H1 (cell line): ENCODE results near the gene TSC22D4.

Experiments
- BRCA1 ChIP-seq: IDR thresholded peaks from 2 replicates; pipeline ENCODE4 v1.6.1; 2012; ENCODE audit warnings: low read depth, low read length, improper control_type of control experiment
- CHD2 ChIP-seq: IDR thresholded peaks from 2 replicates; pipeline ENCODE4 v1.6.1; 2012; ENCODE audit warnings: low read length, improper control_type of control experiment
- CREB1 ChIP-seq: IDR thresholded peaks from 2 replicates; pipeline ENCODE4 v1.6.1; 2012; ENCODE audit warnings: inconsistent platforms
- CTCF ChIP-seq, 3 experiments: IDR thresholded peaks; 1 replicate in 2 of 3; 2 replicates in 1 of 3; pipeline versions ENCODE4 v1.5.1 to v1.6.1; 2011; ENCODE audit warnings: low read length in 3 of 3, mild to moderate bottlenecking in 3 of 3, inconsistent platforms in 2 of 3, low read depth in 1 of 3, moderate library complexity in 1 of 3; ENCODE audit not compliant: insufficient read depth in 1 of 3; ENCODE audit errors: control extremely low read depth in 1 of 3
- GABPA ChIP-seq: IDR thresholded peaks from 2 replicates; pipeline ENCODE4 v1.6.1; 2011; ENCODE audit warnings: mild to moderate bottlenecking, low read length, moderate library complexity, borderline replicate concordance; ENCODE audit not compliant: insufficient read depth
- MAX ChIP-seq: IDR thresholded peaks from 2 replicates; pipeline ENCODE4 v1.6.1; 2012; ENCODE audit warnings: inconsistent platforms
- POLR2A ChIP-seq, 2 experiments: IDR thresholded peaks; 1 replicate in 1 of 2; 2 replicates in 1 of 2; pipeline ENCODE4 v1.6.1; 2011; ENCODE audit warnings: low read depth in 2 of 2, low read length in 2 of 2, mild to moderate bottlenecking in 2 of 2; ENCODE audit errors: control extremely low read depth in 1 of 2
- POLR2AphosphoS5 ChIP-seq: IDR thresholded peaks from 2 replicates; pipeline ENCODE4 v1.6.1; 2011; ENCODE audit warnings: low read depth, low read length
- RAD21 ChIP-seq, 2 experiments: IDR thresholded peaks in 1 of 2; conservative IDR thresholded peaks in 1 of 2; 2 replicates each; pipeline ENCODE4 v1.6.1; 2011; ENCODE audit warnings: low read depth in 2 of 2, low read length in 2 of 2, improper control_type of control experiment in 1 of 2, inconsistent platforms in 1 of 2, mild to moderate bottlenecking in 1 of 2, moderate library complexity in 1 of 2
- SP1 ChIP-seq: IDR thresholded peaks from 2 replicates; pipeline ENCODE4 v1.6.1; 2011; ENCODE audit warnings: low read depth, low read length
- SP2 ChIP-seq: IDR thresholded peaks from 2 replicates; pipeline ENCODE4 v1.6.1; 2012; ENCODE audit warnings: mild to moderate bottlenecking, low read length, inconsistent platforms
- TEAD4 ChIP-seq: IDR thresholded peaks from 2 replicates; pipeline ENCODE4 v1.6.1; 2012; ENCODE audit warnings: low read depth, low read length, inconsistent platforms, mixed read lengths
- YY1 ChIP-seq: IDR thresholded peaks from 2 replicates; pipeline ENCODE4 v1.6.1; 2011; ENCODE audit warnings: low read depth, mild to moderate bottlenecking, low read length

- TF ChIP-seq SP1 (no peak), POLR2AphosphoS5 (no peak), CREB1 (no peak), CTCF (IDR thresholded peaks at IDR 0.05; ENCODE audit: control extremely low read depth in 1 of 3, insufficient read depth in 1 of 3, low read depth in 1 of 3, low read length in 3 of 3) (no peak), BRCA1 (no peak), CHD2 (no peak), POLR2A (IDR thresholded peaks at IDR 0.05; ENCODE audit: control extremely low read depth in 1 of 2, low read depth in 2 of 2, low read length in 2 of 2) (no peak), TEAD4 (no peak), YY1 (no peak), GABPA (no peak), RAD21 (IDR thresholded peaks at IDR 0.05 in 1 of 2, conservative IDR thresholded peaks at IDR 0.05 in 1 of 2; ENCODE audit: low read depth in 2 of 2, low read length in 2 of 2) (no peak), MAX (no peak), SP2 (no peak)
Observed at GRCh38 chr7:100491192-100491578, 12.2 kb upstream of the TSC22D4 start.
